GM10266 (cell line): ENCODE measurements around the gene SLC35A2.

Experiments used
- DNase-seq: peaks from one replicate; pipeline ENCODE4 v3.0.0; 2012; ENCODE audit errors: extremely low spot score
- CTCF ChIP-seq: IDR thresholded peaks from 2 replicates; pipeline ENCODE4 v1.5.1; 2012; ENCODE audit warnings: mild to moderate bottlenecking, low read depth; ENCODE audit not compliant: control insufficient read depth, insufficient read depth; ENCODE audit errors: missing control alignments

SLC35A2 gene

DNA sequence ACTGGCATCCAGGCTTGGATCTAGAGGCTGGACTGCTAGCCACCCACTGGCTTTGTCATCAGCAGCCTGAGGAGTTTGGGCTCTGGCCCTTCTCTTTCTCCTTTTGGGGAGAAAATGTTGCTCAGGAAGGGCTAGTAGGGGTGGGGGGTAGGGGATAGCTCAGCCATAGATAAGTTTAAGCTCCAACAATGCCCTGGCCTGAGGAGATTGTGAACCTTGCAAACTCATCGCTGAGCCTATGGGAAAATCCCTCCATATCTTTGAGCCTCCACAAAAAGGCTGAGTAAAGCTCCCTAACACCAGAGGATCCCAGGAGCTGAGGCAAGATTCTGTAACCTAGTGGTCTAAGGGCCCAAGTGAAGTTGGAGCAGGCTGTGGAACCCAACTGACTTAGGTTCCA lies 37.1 kb upstream of the SLC35A2 start:
- no peak for DNase-seq
- no peak for TF ChIP-seq CTCF

DNA sequence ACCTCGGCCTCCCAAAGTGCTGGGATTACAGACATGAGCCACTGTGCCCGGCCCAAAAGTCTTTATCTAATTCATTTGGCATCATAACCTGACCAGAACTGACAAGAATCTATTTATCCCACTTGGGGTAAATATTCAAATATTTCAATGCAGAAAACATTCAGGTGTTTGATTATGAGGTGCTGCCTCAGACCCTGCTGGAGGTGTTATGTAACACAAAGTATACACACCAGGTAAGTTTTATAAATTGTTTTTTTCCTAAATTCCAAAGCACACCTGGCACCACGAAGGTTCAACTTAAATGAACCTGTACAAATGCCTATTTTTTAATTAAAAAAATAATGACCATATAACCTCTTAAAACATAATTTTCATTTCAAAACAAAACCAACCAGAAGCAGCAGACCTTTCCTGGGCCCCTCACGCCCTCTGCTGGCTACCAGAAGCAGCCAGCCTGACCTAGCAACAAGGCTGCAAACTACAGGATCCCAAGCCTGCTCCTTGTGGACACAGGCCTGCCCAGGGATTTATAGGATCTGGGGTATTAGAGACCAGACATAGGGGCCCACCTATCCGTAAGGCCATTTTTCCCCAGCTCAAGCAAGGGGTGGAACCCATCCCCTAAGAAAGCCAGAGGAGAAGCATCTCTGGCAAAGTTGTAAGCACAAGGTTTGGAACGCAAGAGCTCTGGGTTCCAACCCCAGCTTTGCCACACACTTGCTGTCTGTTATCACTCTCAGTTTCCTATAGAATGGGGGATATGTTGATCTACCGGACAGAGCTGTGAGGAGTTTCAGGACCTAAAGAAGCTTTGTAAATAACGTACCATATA lies 34.3 kb upstream of the SLC35A2 start:
- TF ChIP-seq CTCF, result peak; percentile 70
- DNase-seq, result no peak

GRCh38 chrX:48942895-48943294 lies 31.4 kb upstream of the SLC35A2 start:
- no peak for TF ChIP-seq CTCF
- no peak for DNase-seq

DNA sequence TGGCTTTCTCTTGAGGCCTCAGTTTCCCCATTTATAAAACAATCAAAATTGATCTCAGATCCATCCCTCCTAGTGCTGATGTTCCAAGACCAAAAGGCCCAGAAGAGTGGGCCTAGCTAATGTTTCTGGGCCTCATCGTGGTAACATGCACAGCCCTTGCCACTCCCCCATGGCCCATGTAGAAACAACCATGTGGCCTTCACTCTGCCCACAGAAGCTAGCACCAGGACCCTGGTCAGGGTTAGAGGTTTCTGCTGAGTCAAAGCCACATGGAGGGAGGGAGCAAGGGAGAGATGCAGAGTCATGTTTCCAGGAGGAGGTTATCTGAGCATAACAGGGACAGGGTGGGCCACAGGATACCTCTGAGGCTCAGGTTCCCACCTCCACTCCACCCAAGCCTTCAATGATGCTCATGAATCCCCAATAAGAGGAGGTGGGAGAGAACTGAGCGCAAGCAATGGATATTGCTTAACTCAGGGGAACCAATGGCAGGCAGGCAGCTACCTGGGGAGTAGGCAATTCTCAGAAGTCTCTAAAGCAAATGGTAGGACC lies 29.0 kb upstream of the SLC35A2 start:
- DNase-seq, result no peak
- no peak for TF ChIP-seq CTCF

- no peak for DNase-seq
- TF ChIP-seq CTCF, result no peak
These were observed 28.2 kb upstream of the SLC35A2 start for GRCh38 chrX:48939524-48940228.

DNA sequence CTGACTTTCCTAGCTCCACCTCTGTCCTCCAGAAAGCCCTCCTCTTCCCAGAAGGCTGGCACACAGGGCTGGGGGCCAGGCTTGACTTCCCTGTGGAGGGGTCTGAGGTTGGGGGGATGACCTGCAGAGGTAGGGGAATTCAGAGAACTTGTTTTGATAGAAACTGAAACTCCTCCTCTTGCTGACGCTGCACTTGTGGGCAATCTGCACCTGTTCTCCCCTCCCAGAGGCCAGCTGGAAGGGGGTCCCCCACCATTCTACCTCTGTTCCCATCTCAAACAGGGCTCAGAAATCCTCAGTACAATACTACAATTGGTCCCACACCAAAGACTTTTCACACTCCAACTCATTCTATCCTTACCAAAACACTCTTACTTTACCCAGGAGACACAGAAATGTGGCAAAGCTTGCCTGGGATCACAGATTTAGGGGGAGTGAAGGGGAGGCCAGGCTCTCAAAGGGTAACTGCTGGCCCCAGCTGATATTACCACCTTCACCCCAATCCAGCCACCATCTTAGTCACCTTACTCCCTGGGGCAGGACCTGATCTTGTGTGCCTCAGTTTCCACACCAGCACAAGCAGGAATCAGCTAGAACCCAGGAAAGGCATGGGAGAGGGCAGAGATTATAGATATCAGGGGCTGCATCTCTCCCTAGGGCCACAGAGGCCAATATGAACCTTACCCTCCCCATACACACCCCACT lies 27.4 kb upstream of the SLC35A2 start:
- no peak for TF ChIP-seq CTCF
- DNase-seq, result peak; percentile 49
